ENCODE data around the gene TRMT10B.

DNA sequence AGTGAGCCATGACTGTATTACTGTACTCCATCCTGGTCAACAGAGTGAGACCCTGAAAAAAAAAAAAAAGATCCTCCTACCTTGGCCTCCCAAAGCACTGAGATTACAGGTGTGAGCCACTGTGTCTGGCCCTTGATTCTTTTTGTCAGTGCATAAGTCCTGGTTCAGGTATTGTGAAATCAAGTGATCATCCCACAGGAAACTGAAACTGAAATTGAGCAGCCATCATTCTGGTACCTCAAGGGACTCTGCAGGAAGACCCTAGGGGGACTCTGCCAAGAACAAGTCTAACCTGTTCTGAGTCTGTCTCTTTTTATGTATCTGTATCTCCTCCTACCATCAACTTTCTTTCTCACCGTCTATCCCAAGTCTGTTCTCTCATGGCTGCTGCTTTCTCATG, 45.1 kb downstream of the TRMT10B start:
- TF ChIP-seq GATA3 (IDR thresholded peaks at IDR 0.05; ENCODE audit: low read depth, low read length) (no peak), GATA2 (IDR thresholded peaks at IDR 0.05; ENCODE audit: low read depth, low read length) (no peak)
